GM12891 (cell line): ENCODE data around the gene NLK.
"Not testable (repeated sequence)": the region's sequence is repeated elsewhere in the genome, so short reads cannot be mapped to it uniquely, and the experiment has no call there.

Experiments used
- POLR2A ChIP-seq: IDR thresholded peaks from 2 replicates; pipeline ENCODE4 v1.6.1; 2011; ENCODE audit warnings: low read depth, low read length, control low read depth
- SPI1 ChIP-seq: IDR thresholded peaks from 2 replicates; pipeline ENCODE4 v1.6.1; 2011; ENCODE audit warnings: low read depth, low read length, control low read depth
- TAF1 ChIP-seq: IDR thresholded peaks from 2 replicates; pipeline ENCODE4 v1.6.1; 2011; ENCODE audit warnings: low read depth, low read length, control low read depth

- not testable (repeated sequence) for TF ChIP-seq POLR2A, SPI1, TAF1
Observed at GRCh38 chr17:28236033-28236653, 193.7 kb downstream of the NLK start.
